Measurements from ENCODE around the gene SDHAF1.

SDHAF1 gene

GRCh38 chr19:36019061-36019670 lies 24.2 kb downstream of the SDHAF1 start:
- no peaks in the 10 kb centered on the region for H4K20me1 ChIP-seq (ENCODE audit: insufficient read depth, low read length)
- no peaks in the 10 kb centered on the region for H3F3A ChIP-seq (ENCODE audit: insufficient read depth, low read length)
- H2AFZ ChIP-seq (ENCODE audit: low read length): no peak overlapping the region
- no peak overlapping the region for H3K27ac ChIP-seq (ENCODE audit: low read depth, low read length, poor library complexity, severe bottlenecking)
- no peak overlapping the region for H3K9ac ChIP-seq (ENCODE audit: low read length)
- H3K4me3 ChIP-seq (ENCODE audit: low read depth, low read length, poor library complexity, severe bottlenecking): no peak overlapping the region
- peaks cover 7% of the 10 kb centered on the region for H3K36me3 ChIP-seq (ENCODE audit: insufficient read depth, low read length)
- no peaks in the 10 kb centered on the region for H3K9me3 ChIP-seq (ENCODE audit: low read length)
- peaks cover 11% of the 10 kb centered on the region for H3K4me1 ChIP-seq (ENCODE audit: insufficient read depth, low read length, severe bottlenecking)
- TF ChIP-seq, protein P1, sequence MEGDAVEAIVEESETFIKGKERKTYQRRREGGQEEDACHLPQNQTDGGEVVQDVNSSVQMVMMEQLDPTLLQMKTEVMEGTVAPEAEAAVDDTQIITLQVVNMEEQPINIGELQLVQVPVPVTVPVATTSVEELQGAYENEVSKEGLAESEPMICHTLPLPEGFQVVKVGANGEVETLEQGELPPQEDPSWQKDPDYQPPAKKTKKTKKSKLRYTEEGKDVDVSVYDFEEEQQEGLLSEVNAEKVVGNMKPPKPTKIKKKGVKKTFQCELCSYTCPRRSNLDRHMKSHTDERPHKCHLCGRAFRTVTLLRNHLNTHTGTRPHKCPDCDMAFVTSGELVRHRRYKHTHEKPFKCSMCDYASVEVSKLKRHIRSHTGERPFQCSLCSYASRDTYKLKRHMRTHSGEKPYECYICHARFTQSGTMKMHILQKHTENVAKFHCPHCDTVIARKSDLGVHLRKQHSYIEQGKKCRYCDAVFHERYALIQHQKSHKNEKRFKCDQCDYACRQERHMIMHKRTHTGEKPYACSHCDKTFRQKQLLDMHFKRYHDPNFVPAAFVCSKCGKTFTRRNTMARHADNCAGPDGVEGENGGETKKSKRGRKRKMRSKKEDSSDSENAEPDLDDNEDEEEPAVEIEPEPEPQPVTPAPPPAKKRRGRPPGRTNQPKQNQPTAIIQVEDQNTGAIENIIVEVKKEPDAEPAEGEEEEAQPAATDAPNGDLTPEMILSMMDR (IDR thresholded peaks at IDR 0.05; ENCODE audit: low read length): no peak
- no peak for TF ChIP-seq EZH2 (IDR thresholded peaks at IDR 0.05; ENCODE audit: borderline replicate concordance, low read length)
- no peaks in the 10 kb centered on the region for H3K79me2 ChIP-seq (ENCODE audit: insufficient read depth, low read length)
- no peaks in the 10 kb centered on the region for H3K27me3 ChIP-seq (ENCODE audit: insufficient read depth, low read length)
- no peak overlapping the region for H3K4me2 ChIP-seq (ENCODE audit: low read length)
- no peaks in the 10 kb centered on the region for H3K9me2 ChIP-seq (ENCODE audit: low read depth, low read length)

GRCh38 chr19:36023432-36023831 lies 28.4 kb downstream of the SDHAF1 start:
- Histone ChIP-seq H3K9me2 (ENCODE audit: low read depth, low read length) (no peaks in the 10 kb centered on the region), H3K4me3 (ENCODE audit: low read depth, low read length, poor library complexity, severe bottlenecking) (no peak overlapping the region), H3K4me1 (ENCODE audit: insufficient read depth, low read length, severe bottlenecking) (no peaks in the 10 kb centered on the region)

DNA sequence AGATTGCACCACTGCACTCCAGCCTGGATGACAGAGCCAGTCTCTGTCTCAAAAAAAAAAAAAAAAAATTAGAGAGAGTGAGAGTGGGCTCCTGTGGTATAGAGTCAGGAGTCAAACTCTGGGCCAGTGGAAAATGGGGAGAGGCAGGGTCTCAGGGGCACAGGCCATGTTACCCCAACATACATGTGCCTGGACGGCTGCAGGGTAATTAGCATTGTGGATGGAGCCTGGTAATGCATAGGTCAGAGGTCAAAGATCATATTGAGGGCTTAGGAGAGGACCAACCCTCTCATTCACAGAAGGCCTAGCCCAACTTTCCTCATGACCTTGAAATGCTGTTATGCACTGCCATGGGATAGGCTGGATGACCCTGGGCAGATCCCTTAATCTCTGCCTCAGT lies 30.6 kb downstream of the SDHAF1 start:
- no peaks in the 10 kb centered on the region for H3K9me2 ChIP-seq (ENCODE audit: low read depth, low read length)
- no peaks in the 10 kb centered on the region for H4K20me1 ChIP-seq (ENCODE audit: insufficient read depth, low read length)
- no peak overlapping the region for H3K4me2 ChIP-seq (ENCODE audit: low read length)
- H2AFZ ChIP-seq (ENCODE audit: low read length): no peak overlapping the region
- H3K36me3 ChIP-seq (ENCODE audit: insufficient read depth, low read length): peaks cover 16% of the 10 kb centered on the region
- H3K4me1 ChIP-seq (ENCODE audit: insufficient read depth, low read length, severe bottlenecking): no peaks in the 10 kb centered on the region
- no peaks in the 10 kb centered on the region for H3K79me2 ChIP-seq (ENCODE audit: insufficient read depth, low read length)
- no peak for TF ChIP-seq EZH2 (IDR thresholded peaks at IDR 0.05; ENCODE audit: borderline replicate concordance, low read length)
- TF ChIP-seq, protein P1 (IDR thresholded peaks at IDR 0.05; ENCODE audit: low read length): no peak
- H3K27me3 ChIP-seq (ENCODE audit: insufficient read depth, low read length): no peaks in the 10 kb centered on the region
- H3K4me3 ChIP-seq (ENCODE audit: low read depth, low read length, poor library complexity, severe bottlenecking): no peak overlapping the region
- H3K9me3 ChIP-seq (ENCODE audit: low read length): no peaks in the 10 kb centered on the region
- no peak overlapping the region for H3K9ac ChIP-seq (ENCODE audit: low read length)
- H3K27ac ChIP-seq (ENCODE audit: low read depth, low read length, poor library complexity, severe bottlenecking): no peak overlapping the region
- H3F3A ChIP-seq (ENCODE audit: insufficient read depth, low read length): no peaks in the 10 kb centered on the region

More at GRCh38 chr19:36023432-36023831, 28.4 kb downstream of the SDHAF1 start:
- Histone ChIP-seq H3F3A (ENCODE audit: insufficient read depth, low read length) (no peaks in the 10 kb centered on the region), H3K9ac (ENCODE audit: low read length) (no peak overlapping the region), H3K79me2 (ENCODE audit: insufficient read depth, low read length) (no peaks in the 10 kb centered on the region), H3K27me3 (ENCODE audit: insufficient read depth, low read length) (no peaks in the 10 kb centered on the region), H3K9me3 (ENCODE audit: low read length) (no peaks in the 10 kb centered on the region), H3K4me2 (ENCODE audit: low read length) (no peak overlapping the region), H4K20me1 (ENCODE audit: insufficient read depth, low read length) (no peaks in the 10 kb centered on the region), H3K36me3 (ENCODE audit: insufficient read depth, low read length) (peaks cover 16% of the 10 kb centered on the region), H2AFZ (ENCODE audit: low read length) (no peak overlapping the region), H3K27ac (ENCODE audit: low read depth, low read length, poor library complexity, severe bottlenecking) (no peak overlapping the region)
- TF ChIP-seq EZH2 (IDR thresholded peaks at IDR 0.05; ENCODE audit: borderline replicate concordance, low read length): no peak
- TF ChIP-seq, protein P1 (IDR thresholded peaks at IDR 0.05; ENCODE audit: low read length): no peak
